ENCODE results near the gene ZKSCAN5.
A peak's percentile ranks its signal among the peaks of the same experiment; 100 is the strongest.
"Not testable (repeated sequence)": the region's sequence is repeated elsewhere in the genome, so short reads cannot be mapped to it uniquely, and the experiment has no call there.

ZKSCAN5 gene

GRCh38 chr7:99498546-99498944 is 5.9 kb upstream of the ZKSCAN5 start:
- Histone ChIP-seq H3K27me3 (ENCODE audit: insufficient read depth, insufficient read length) (no peaks in the 10 kb centered on the region), H3K4me3 (ENCODE audit: insufficient read length, low read depth) (peak overlapping the region; percentile 16), H3K9ac (ENCODE audit: insufficient read length, low read depth) (peak overlapping the region; percentile 57), H3K9me3 (ENCODE audit: insufficient read depth, low read length) (peaks cover 20% of the 10 kb centered on the region), H3K36me3 (ENCODE audit: insufficient read depth, insufficient read length, low read length) (peaks cover 39% of the 10 kb centered on the region), H3K4me1 (ENCODE audit: insufficient read depth, insufficient read length) (peaks cover 3% of the 10 kb centered on the region)
- no peak for DNase-seq (ENCODE audit: low read depth, low spot score)
- TF ChIP-seq YY1 (IDR thresholded peaks at IDR 0.05; ENCODE audit: insufficient read depth, insufficient read length) (no peak), SUZ12 (IDR thresholded peaks at IDR 0.05; ENCODE audit: extremely low read depth, insufficient read depth, insufficient read length) (no peak), ZNF274 (IDR thresholded peaks at IDR 0.05; ENCODE audit: low read depth, low read length) (no peak)

- DNase-seq (ENCODE audit: low read depth, low spot score): no peak
- peak overlapping the region; percentile 90 for H3K4me3 ChIP-seq (ENCODE audit: insufficient read length, low read depth)
- TF ChIP-seq SUZ12 (IDR thresholded peaks at IDR 0.05; ENCODE audit: extremely low read depth, insufficient read depth, insufficient read length): no peak
- no peak for TF ChIP-seq YY1 (IDR thresholded peaks at IDR 0.05; ENCODE audit: insufficient read depth, insufficient read length)
- no peak for TF ChIP-seq ZNF274 (IDR thresholded peaks at IDR 0.05; ENCODE audit: low read depth, low read length)
- peak overlapping the region; percentile 93 for H3K9ac ChIP-seq (ENCODE audit: insufficient read length, low read depth)
- H3K9me3 ChIP-seq (ENCODE audit: insufficient read depth, low read length): peaks cover 12% of the 10 kb centered on the region
- peaks cover 31% of the 10 kb centered on the region for H3K36me3 ChIP-seq (ENCODE audit: insufficient read depth, insufficient read length, low read length)
- peaks cover 3% of the 10 kb centered on the region for H3K4me1 ChIP-seq (ENCODE audit: insufficient read depth, insufficient read length)
- H3K27me3 ChIP-seq (ENCODE audit: insufficient read depth, insufficient read length): no peaks in the 10 kb centered on the region
Measured at GRCh38 chr7:99499371-99499720, 5.1 kb upstream of the ZKSCAN5 start.

DNA sequence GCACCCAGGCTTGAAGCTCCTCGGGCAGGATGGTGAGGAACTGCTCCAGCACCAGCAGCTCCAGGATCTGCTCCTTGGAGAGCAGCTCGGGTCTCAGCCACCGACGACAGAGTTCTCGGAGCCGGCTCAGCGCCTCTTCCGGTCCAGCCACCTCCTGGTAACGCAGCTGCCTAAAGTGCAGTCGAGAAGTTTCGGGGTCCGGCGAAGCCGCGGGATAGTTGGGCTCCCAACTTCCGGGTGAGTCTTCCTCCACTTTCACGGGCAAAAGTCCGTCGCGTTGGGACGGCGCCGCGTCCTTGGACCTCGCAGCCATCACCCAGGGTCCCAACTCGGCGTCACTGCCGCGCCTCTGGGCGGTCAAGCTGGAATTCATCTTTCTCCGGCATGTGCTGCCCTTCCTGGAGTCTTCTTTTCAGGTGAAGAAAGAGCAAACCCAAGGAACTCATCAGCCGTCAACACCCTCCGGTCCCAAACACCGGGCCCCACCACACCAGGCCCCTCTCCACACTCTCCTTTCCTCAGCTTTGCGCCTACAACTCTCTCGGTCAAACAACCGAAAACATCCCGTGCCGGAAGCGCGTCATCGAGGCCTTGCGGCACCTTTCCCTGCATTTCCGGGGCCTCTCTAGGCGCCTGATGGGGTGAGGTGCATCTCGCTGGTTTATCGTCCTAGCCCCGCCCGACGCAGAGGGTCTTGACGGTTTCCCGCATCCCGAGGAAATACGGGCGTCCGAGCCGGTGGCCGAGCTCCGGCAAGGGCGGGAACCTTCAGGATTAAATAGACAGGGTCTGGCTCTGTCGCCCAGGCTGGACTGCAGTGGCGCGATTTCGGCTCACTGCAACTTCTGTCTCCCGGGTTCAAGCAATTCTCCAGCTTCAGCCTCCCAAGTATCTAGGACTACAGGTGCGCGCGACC is 4.5 kb upstream of the ZKSCAN5 start, which contains the start of gene ZNF394:
Gene ZNF394 (minus strand): TSS at position 561 of the 916 bp plus-strand sequence. CDS start 188 bp downstream, at position 373.
- H3K27me3 ChIP-seq (ENCODE audit: insufficient read depth, insufficient read length): no peaks in the 10 kb centered on the region
- H3K9ac ChIP-seq (ENCODE audit: insufficient read length, low read depth): peak within 1 kb of the TSS; percentile 93
- peaks cover 6% of the 10 kb centered on the region for H3K9me3 ChIP-seq (ENCODE audit: insufficient read depth, low read length)
- peaks cover 3% of the 10 kb centered on the region for H3K4me1 ChIP-seq (ENCODE audit: insufficient read depth, insufficient read length)
- TF ChIP-seq ZNF274 (IDR thresholded peaks at IDR 0.05; ENCODE audit: low read depth, low read length): no peak
- TF ChIP-seq YY1 (IDR thresholded peaks at IDR 0.05; ENCODE audit: insufficient read depth, insufficient read length): no peak
- TF ChIP-seq SUZ12 (IDR thresholded peaks at IDR 0.05; ENCODE audit: extremely low read depth, insufficient read depth, insufficient read length): no peak
- peak; percentile 93 for DNase-seq (ENCODE audit: low read depth, low spot score)
- H3K36me3 ChIP-seq (ENCODE audit: insufficient read depth, insufficient read length, low read length): peaks cover 27% of the 10 kb centered on the region
- H3K4me3 ChIP-seq (ENCODE audit: insufficient read length, low read depth): peak within 1 kb of the TSS; percentile 90

DNA sequence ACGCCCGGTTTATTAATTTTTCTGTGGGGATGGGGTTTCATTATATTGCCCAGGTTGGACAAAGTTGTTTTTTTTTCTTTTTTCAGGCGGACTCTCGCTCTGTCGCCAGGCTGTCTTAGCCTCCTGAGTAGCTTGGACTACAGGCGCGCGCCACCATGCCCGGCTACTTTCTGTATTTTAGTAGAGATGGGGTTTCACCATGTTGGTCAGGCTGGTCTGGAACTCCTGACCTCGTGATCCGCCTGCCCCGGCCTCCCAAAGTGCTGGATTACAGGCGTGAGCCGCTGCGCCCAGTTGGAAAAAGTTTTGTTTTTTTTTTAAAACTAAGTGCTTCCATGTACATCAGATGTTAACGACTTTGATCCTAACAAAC is 3.8 kb upstream of the ZKSCAN5 start:
- no peaks in the 10 kb centered on the region for H3K27me3 ChIP-seq (ENCODE audit: insufficient read depth, insufficient read length)
- no peaks in the 10 kb centered on the region for H3K9me3 ChIP-seq (ENCODE audit: insufficient read depth, low read length)
- peaks cover 24% of the 10 kb centered on the region for H3K36me3 ChIP-seq (ENCODE audit: insufficient read depth, insufficient read length, low read length)
- TF ChIP-seq ZNF274 (IDR thresholded peaks at IDR 0.05; ENCODE audit: low read depth, low read length): no peak
- no peak for TF ChIP-seq SUZ12 (IDR thresholded peaks at IDR 0.05; ENCODE audit: extremely low read depth, insufficient read depth, insufficient read length)
- TF ChIP-seq YY1 (IDR thresholded peaks at IDR 0.05; ENCODE audit: insufficient read depth, insufficient read length): no peak
- peak overlapping the region; percentile 82 for H3K9ac ChIP-seq (ENCODE audit: insufficient read length, low read depth)
- DNase-seq (ENCODE audit: low read depth, low spot score): no peak
- H3K4me3 ChIP-seq (ENCODE audit: insufficient read length, low read depth): peak overlapping the region; percentile 90
- peaks cover 3% of the 10 kb centered on the region for H3K4me1 ChIP-seq (ENCODE audit: insufficient read depth, insufficient read length)

DNA sequence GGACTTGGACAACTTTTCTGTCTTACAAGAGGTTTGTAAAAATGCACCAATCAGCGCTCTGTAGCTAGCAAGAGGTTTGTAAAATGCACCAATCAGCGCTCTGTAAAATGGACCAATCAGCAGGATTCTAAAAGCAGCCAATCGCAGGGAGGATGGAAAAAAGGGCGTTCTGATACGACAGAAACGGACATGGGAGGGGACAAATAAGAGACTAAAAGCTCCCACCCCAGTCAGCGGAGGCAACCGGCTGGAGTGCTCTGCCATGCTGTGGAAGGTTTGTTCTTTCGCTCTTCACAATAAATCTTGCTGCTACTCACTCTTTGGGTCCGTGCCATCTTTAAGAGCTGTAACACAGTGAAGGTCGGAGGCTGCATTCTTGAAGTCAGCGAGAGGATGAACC is 3.2 kb upstream of the ZKSCAN5 start:
- H3K4me1 ChIP-seq (ENCODE audit: insufficient read depth, insufficient read length); H3K9me3 ChIP-seq (ENCODE audit: insufficient read depth, low read length); H3K27me3 ChIP-seq (ENCODE audit: insufficient read depth, insufficient read length); H3K9ac ChIP-seq (ENCODE audit: insufficient read length, low read depth); H3K4me3 ChIP-seq (ENCODE audit: insufficient read length, low read depth); DNase-seq (ENCODE audit: low read depth, low spot score): not testable (repeated sequence)
- H3K36me3 ChIP-seq (ENCODE audit: insufficient read depth, insufficient read length, low read length): peaks cover 24% of the 10 kb centered on the region

- Histone ChIP-seq H3K36me3 (ENCODE audit: insufficient read depth, insufficient read length, low read length) (peaks cover 10% of the 10 kb centered on the region), H3K4me3 (ENCODE audit: insufficient read length, low read depth) (peak overlapping the region; percentile 73), H3K27me3 (ENCODE audit: insufficient read depth, insufficient read length) (no peaks in the 10 kb centered on the region), H3K4me1 (ENCODE audit: insufficient read depth, insufficient read length) (peaks cover 4% of the 10 kb centered on the region), H3K9ac (ENCODE audit: insufficient read length, low read depth) (peak overlapping the region; percentile 92), H3K9me3 (ENCODE audit: insufficient read depth, low read length) (no peaks in the 10 kb centered on the region)
- peak; percentile 97 for DNase-seq (ENCODE audit: low read depth, low spot score)
- TF ChIP-seq YY1 (IDR thresholded peaks at IDR 0.05; ENCODE audit: insufficient read depth, insufficient read length) (no peak), SUZ12 (IDR thresholded peaks at IDR 0.05; ENCODE audit: extremely low read depth, insufficient read depth, insufficient read length) (no peak), ZNF274 (IDR thresholded peaks at IDR 0.05; ENCODE audit: low read depth, low read length) (no peak)
Measured at GRCh38 chr7:99504281-99504602, 220 bp upstream of the ZKSCAN5 start.

- peaks cover 15% of the 10 kb centered on the region for H3K36me3 ChIP-seq (ENCODE audit: insufficient read depth, insufficient read length, low read length)
- no peaks in the 10 kb centered on the region for H3K9me3 ChIP-seq (ENCODE audit: insufficient read depth, low read length)
- peak overlapping the region; percentile 73 for H3K4me3 ChIP-seq (ENCODE audit: insufficient read length, low read depth)
- peak overlapping the region; percentile 90 for H3K9ac ChIP-seq (ENCODE audit: insufficient read length, low read depth)
- H3K27me3 ChIP-seq (ENCODE audit: insufficient read depth, insufficient read length): no peaks in the 10 kb centered on the region
- H3K4me1 ChIP-seq (ENCODE audit: insufficient read depth, insufficient read length): peaks cover 4% of the 10 kb centered on the region
- no peak for DNase-seq (ENCODE audit: low read depth, low spot score)
- no peak for TF ChIP-seq YY1 (IDR thresholded peaks at IDR 0.05; ENCODE audit: insufficient read depth, insufficient read length)
- no peak for TF ChIP-seq SUZ12 (IDR thresholded peaks at IDR 0.05; ENCODE audit: extremely low read depth, insufficient read depth, insufficient read length)
- no peak for TF ChIP-seq ZNF274 (IDR thresholded peaks at IDR 0.05; ENCODE audit: low read depth, low read length)
Measured at GRCh38 chr7:99505324-99505662, 831 bp downstream of the ZKSCAN5 start.
